OCI-LY7 (cell line): ENCODE measurements around the gene SYCP3.

Experiments
- CTCF ChIP-seq: fragments of 200-600 bp; sonication (generic); conservative IDR thresholded peaks from 2 replicates; pipeline ENCODE4 v1.5.1; 2014; ENCODE audit warnings: mild to moderate bottlenecking, antibody characterized with exemption, low read length, moderate library complexity, mixed read lengths
- EZH2phosphoT487 ChIP-seq: fragments of 200-600 bp; sonication (generic); IDR thresholded peaks from 2 replicates; pipeline ENCODE4 v1.6.1; 2018; ENCODE audit warnings: low read depth, borderline replicate concordance, mild to moderate bottlenecking, mixed run types, antibody characterized with exemption, low read length, moderate library complexity, mixed read lengths

- TF ChIP-seq CTCF (no peak), EZH2phosphoT487 (no peak)
Observed at GRCh38 chr12:101783150-101783549, 43.9 kb upstream of the SYCP3 start.
